ENCODE measurements around the gene TRPC4AP.

GRCh38 chr20:34970193-34970840 is 122.3 kb downstream of the TRPC4AP start:
- TF ChIP-seq CTCF (IDR thresholded peaks at IDR 0.05) = no peak
- no peak for TF ChIP-seq POLR2A (IDR thresholded peaks at IDR 0.05)
- no peak for TF ChIP-seq POLR2AphosphoS5 (IDR thresholded peaks at IDR 0.05; ENCODE audit: insufficient read depth in 1 of 2, low read depth in 1 of 2)
